T-helper 1 cell (primary cell): ENCODE data around the gene KRTAP10-5.

Source experiments
- DNase-seq, 5 donors: peaks; one replicate each; pipeline ENCODE4 v3.0.0-alpha.2; 2012 to 2020

The KRTAP10-5 gene

GRCh38 chr21:44548381-44548780 lies 32.0 kb downstream of the KRTAP10-5 start:
- no peak for DNase-seq

- peak in 3 of 5 donors; percentile 6 to 66 (median 8) for DNase-seq
These were observed 32.6 kb downstream of the KRTAP10-5 start for GRCh38 chr21:44547656-44548331.

GRCh38 chr21:44544566-44544965 lies 35.8 kb downstream of the KRTAP10-5 start:
- DNase-seq, result no peak

- DNase-seq, result no peak
These were observed 37.7 kb downstream of the KRTAP10-5 start for GRCh38 chr21:44542716-44543115.

GRCh38 chr21:44540741-44541288 lies 39.6 kb downstream of the KRTAP10-5 start:
- no peak for DNase-seq

GRCh38 chr21:44539991-44540666 lies 40.3 kb downstream of the KRTAP10-5 start, which contains the start of gene KRTAP10-1:
KRTAP10-1 (minus strand) TSS chr21:44540195; CDS start chr21:44540150, 45 bp downstream.
- DNase-seq, result peak in 1 of 5 donors; percentile 6

GRCh38 chr21:44539046-44539445 lies 41.4 kb downstream of the KRTAP10-5 start:
- DNase-seq, result peak in 1 of 5 donors; percentile 6

GRCh38 chr21:44537930-44538911 lies 42.2 kb downstream of the KRTAP10-5 start:
- peak in 1 of 5 donors; percentile 5 for DNase-seq

- no peak for DNase-seq
These were observed 44.4 kb downstream of the KRTAP10-5 start for GRCh38 chr21:44535963-44536362.

GRCh38 chr21:44534688-44535087 lies 45.7 kb downstream of the KRTAP10-5 start:
- no peak for DNase-seq

- peak in 1 of 5 donors; percentile 6 for DNase-seq
These were observed 46.3 kb downstream of the KRTAP10-5 start for GRCh38 chr21:44533891-44534627.

- DNase-seq, result peak in 1 of 5 donors; percentile 13
These were observed 47.1 kb downstream of the KRTAP10-5 start for GRCh38 chr21:44533121-44533890.

- DNase-seq, result no peak
These were observed 47.7 kb downstream of the KRTAP10-5 start for GRCh38 chr21:44532712-44533111.

- DNase-seq, result no peak
These were observed 48.5 kb downstream of the KRTAP10-5 start for GRCh38 chr21:44531606-44532564.

- no peak for DNase-seq
These were observed 49.4 kb downstream of the KRTAP10-5 start for GRCh38 chr21:44530903-44531605.

GRCh38 chr21:44530221-44530902 lies 50.0 kb downstream of the KRTAP10-5 start:
- no peak for DNase-seq

GRCh38 chr21:44529503-44530125 lies 50.8 kb downstream of the KRTAP10-5 start:
- peak in 1 of 5 donors; percentile 4 for DNase-seq
